ENCODE measurements around the gene P2RY2. TPM values are rescaled to one million over a fixed set of nuclear protein-coding genes. Genes with fewer than 3 reads are reported as not detected.

The P2RY2 gene
- total RNA-seq, 1 donor from 2014 or later = 0.30 TPM

DNA sequence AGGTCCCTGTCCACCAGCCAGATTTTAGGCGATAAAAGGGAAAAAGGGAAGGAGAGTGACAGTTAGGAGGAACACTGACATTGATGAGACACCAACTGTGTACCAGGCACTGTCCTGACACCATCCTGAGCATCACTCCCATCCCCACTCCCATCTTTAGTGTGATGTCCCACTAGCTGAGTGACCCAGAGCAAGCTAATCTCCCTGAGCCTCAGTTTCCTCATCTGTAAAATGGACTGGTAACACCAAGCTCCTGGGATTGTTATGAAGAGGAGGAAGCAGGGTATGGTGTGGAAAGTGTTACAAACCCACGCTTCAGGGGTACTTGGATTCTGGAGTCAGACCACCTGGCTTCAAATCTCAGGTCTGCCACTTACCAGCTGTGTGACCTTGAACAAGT is 45.6 kb downstream of the P2RY2 start:
- Histone ChIP-seq H3K36me3 (ENCODE audit: insufficient read depth, low read length) (no peaks in the 10 kb centered on the region), H4K20me1 (ENCODE audit: insufficient read depth, low read length) (no peaks in the 10 kb centered on the region), H3K9me3 (ENCODE audit: insufficient read depth, low read depth, low read length) (no peaks in the 10 kb centered on the region), H3K9ac (ENCODE audit: low read length) (no peak overlapping the region), H3K27me3 (ENCODE audit: insufficient read depth, low read length) (peaks cover 20% of the 10 kb centered on the region), H3K4me1 (ENCODE audit: insufficient read depth, low read length) (no peaks in the 10 kb centered on the region), H3K79me2 (ENCODE audit: insufficient read depth, low read length) (no peaks in the 10 kb centered on the region), H3K4me2 (ENCODE audit: low read length) (no peak overlapping the region), H3K27ac (ENCODE audit: low read depth, low read length) (no peak overlapping the region), H3K4me3 (ENCODE audit: insufficient read depth, low read depth, low read length) (no peak overlapping the region), H2AFZ (ENCODE audit: low read depth, low read length) (no peak overlapping the region)
- H3K27me3 Mint-ChIP-seq (ENCODE audit: low read depth, unreplicated experiment) = peaks cover 36% of the 10 kb centered on the region
- FAIRE-seq = peak; percentile 39
- H3K9me3 Mint-ChIP-seq (ENCODE audit: unreplicated experiment) = no peaks in the 10 kb centered on the region
- H3K4me1 Mint-ChIP-seq (ENCODE audit: low read depth, unreplicated experiment) = no peaks in the 10 kb centered on the region
- DNase-seq (ENCODE audit: low read depth) = no peak
- no peak overlapping the region for H3K27ac Mint-ChIP-seq (ENCODE audit: unreplicated experiment)
- H3K4me3 Mint-ChIP-seq (ENCODE audit: unreplicated experiment) = no peak overlapping the region
- H3K36me3 Mint-ChIP-seq (ENCODE audit: low read depth, unreplicated experiment) = no peaks in the 10 kb centered on the region
- no peak for TF ChIP-seq EZH2 (IDR thresholded peaks at IDR 0.05; ENCODE audit: insufficient read depth, low read length)
- TF ChIP-seq, protein P1, sequence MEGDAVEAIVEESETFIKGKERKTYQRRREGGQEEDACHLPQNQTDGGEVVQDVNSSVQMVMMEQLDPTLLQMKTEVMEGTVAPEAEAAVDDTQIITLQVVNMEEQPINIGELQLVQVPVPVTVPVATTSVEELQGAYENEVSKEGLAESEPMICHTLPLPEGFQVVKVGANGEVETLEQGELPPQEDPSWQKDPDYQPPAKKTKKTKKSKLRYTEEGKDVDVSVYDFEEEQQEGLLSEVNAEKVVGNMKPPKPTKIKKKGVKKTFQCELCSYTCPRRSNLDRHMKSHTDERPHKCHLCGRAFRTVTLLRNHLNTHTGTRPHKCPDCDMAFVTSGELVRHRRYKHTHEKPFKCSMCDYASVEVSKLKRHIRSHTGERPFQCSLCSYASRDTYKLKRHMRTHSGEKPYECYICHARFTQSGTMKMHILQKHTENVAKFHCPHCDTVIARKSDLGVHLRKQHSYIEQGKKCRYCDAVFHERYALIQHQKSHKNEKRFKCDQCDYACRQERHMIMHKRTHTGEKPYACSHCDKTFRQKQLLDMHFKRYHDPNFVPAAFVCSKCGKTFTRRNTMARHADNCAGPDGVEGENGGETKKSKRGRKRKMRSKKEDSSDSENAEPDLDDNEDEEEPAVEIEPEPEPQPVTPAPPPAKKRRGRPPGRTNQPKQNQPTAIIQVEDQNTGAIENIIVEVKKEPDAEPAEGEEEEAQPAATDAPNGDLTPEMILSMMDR (IDR thresholded peaks at IDR 0.05; ENCODE audit: insufficient read depth, low read depth, low read length) = no peak

DNA sequence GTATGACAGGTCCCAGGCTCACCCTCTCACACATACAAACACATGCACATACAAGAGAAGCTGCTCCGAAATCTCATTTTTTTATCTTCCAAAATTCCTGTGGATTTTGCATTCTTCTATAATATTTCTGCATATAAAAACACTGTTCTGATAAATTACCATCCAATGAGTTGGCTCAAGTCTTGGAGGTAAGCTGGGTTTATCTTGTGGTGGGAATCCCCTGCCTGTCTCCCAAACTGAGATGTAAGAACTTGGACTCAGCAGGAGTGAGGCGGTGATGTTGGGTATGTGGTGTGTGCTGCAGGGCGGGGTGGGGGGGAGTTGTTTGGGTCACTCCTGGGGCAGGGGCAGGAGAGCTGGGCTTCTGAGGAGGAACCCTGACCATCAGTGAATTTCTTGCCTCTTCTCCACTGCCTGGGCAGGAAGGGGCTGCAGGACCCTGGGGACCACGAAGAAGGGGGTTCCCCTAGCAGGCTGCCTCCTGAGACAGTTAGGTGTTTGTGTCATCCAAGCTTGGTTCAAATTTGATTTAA is 47.3 kb downstream of the P2RY2 start:
- no peak overlapping the region for H3K4me3 ChIP-seq (ENCODE audit: insufficient read depth, low read depth, low read length)
- FAIRE-seq (no peak), DNase-seq (ENCODE audit: low read depth) (peak; percentile 18)
- H3K27ac ChIP-seq (ENCODE audit: low read depth, low read length) = no peak overlapping the region
- H3K9me3 Mint-ChIP-seq (ENCODE audit: unreplicated experiment) = no peaks in the 10 kb centered on the region
- H3K4me3 Mint-ChIP-seq (ENCODE audit: unreplicated experiment) = no peak overlapping the region
- H3K4me2 ChIP-seq (ENCODE audit: low read length) = peak overlapping the region; percentile 79
- H3K27me3 Mint-ChIP-seq (ENCODE audit: low read depth, unreplicated experiment) = peaks cover 42% of the 10 kb centered on the region
- H3K36me3 ChIP-seq (ENCODE audit: insufficient read depth, low read length) = no peaks in the 10 kb centered on the region
- no peak overlapping the region for H2AFZ ChIP-seq (ENCODE audit: low read depth, low read length)
- TF ChIP-seq EZH2 (IDR thresholded peaks at IDR 0.05; ENCODE audit: insufficient read depth, low read length) = no peak
- TF ChIP-seq, protein P1 (IDR thresholded peaks at IDR 0.05; ENCODE audit: insufficient read depth, low read depth, low read length) = no peak
- no peak overlapping the region for H3K27ac Mint-ChIP-seq (ENCODE audit: unreplicated experiment)
- peaks cover 20% of the 10 kb centered on the region for H3K27me3 ChIP-seq (ENCODE audit: insufficient read depth, low read length)
- H3K9me3 ChIP-seq (ENCODE audit: insufficient read depth, low read depth, low read length) = no peaks in the 10 kb centered on the region
- no peak overlapping the region for H3K9ac ChIP-seq (ENCODE audit: low read length)
- peaks cover 4% of the 10 kb centered on the region for H3K4me1 Mint-ChIP-seq (ENCODE audit: low read depth, unreplicated experiment)
- no peaks in the 10 kb centered on the region for H4K20me1 ChIP-seq (ENCODE audit: insufficient read depth, low read length)
- no peaks in the 10 kb centered on the region for H3K36me3 Mint-ChIP-seq (ENCODE audit: low read depth, unreplicated experiment)
- H3K79me2 ChIP-seq (ENCODE audit: insufficient read depth, low read length) = no peaks in the 10 kb centered on the region
- no peaks in the 10 kb centered on the region for H3K4me1 ChIP-seq (ENCODE audit: insufficient read depth, low read length)

DNA sequence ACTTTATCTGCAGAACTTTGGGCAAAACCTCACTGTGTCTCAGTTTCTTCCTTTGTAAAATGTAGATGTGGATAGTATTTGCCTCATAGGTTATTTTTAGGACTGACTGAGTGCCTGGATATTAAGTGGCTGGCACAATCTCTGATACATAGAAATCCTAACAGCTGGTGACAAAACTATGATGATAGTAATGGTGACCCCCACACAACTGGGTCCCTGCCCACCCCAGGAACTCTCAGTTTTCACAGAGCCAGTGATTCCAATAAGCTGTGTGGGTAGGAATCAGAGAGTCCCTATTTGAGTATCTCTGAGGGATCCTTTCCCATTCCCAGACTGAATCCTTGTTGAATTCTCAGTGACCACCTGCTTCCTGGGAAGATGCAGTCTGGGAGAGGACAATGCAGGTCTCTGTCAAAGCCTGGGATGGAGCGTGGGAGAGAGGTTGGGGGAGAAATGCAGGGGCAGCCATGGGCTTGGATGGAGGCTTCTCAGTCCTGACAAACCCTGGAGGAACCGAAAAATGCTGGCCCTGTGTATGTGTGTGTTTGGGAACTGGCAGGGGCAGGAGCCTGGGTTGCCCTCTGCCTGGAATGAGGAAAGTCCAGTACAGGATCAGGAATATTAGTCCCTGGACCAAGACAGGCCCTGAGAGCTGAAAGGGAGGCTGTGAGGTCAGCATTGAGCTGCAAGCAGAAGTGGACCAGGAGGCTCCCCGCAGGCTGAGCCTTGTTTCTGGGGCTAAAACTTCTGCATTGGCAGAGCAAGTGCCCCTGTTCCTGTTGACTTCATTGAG is 48.0 kb downstream of the P2RY2 start:
- Histone ChIP-seq H3K4me2 (ENCODE audit: low read length) (no peak overlapping the region), H3K27ac (ENCODE audit: low read depth, low read length) (no peak overlapping the region), H2AFZ (ENCODE audit: low read depth, low read length) (no peak overlapping the region), H3K4me3 (ENCODE audit: insufficient read depth, low read depth, low read length) (no peak overlapping the region), H3K27me3 (ENCODE audit: insufficient read depth, low read length) (peaks cover 20% of the 10 kb centered on the region), H3K9ac (ENCODE audit: low read length) (no peak overlapping the region), H3K79me2 (ENCODE audit: insufficient read depth, low read length) (no peaks in the 10 kb centered on the region), H3K4me1 (ENCODE audit: insufficient read depth, low read length) (no peaks in the 10 kb centered on the region), H3K36me3 (ENCODE audit: insufficient read depth, low read length) (no peaks in the 10 kb centered on the region), H3K9me3 (ENCODE audit: insufficient read depth, low read depth, low read length) (no peaks in the 10 kb centered on the region), H4K20me1 (ENCODE audit: insufficient read depth, low read length) (no peaks in the 10 kb centered on the region)
- Mint-ChIP-seq H3K36me3 (ENCODE audit: low read depth, unreplicated experiment) (no peaks in the 10 kb centered on the region), H3K4me3 (ENCODE audit: unreplicated experiment) (no peak overlapping the region), H3K4me1 (ENCODE audit: low read depth, unreplicated experiment) (peaks cover 4% of the 10 kb centered on the region), H3K27ac (ENCODE audit: unreplicated experiment) (no peak overlapping the region), H3K9me3 (ENCODE audit: unreplicated experiment) (no peaks in the 10 kb centered on the region), H3K27me3 (ENCODE audit: low read depth, unreplicated experiment) (peaks cover 42% of the 10 kb centered on the region)
- FAIRE-seq (no peak), DNase-seq (ENCODE audit: low read depth) (no peak)
- no peak for TF ChIP-seq EZH2 (IDR thresholded peaks at IDR 0.05; ENCODE audit: insufficient read depth, low read length)
- TF ChIP-seq, protein P1 (IDR thresholded peaks at IDR 0.05; ENCODE audit: insufficient read depth, low read depth, low read length) = no peak

Data from astrocyte (in vitro differentiated cells and primary cell).